HG03457 (cell line): Measurements from ENCODE around the gene EIPR1.

Source experiments
- ATAC-seq: cut with Tn5 transposase; IDR thresholded peaks from one replicate; pipeline ENCODE4 v1.9.1; 2021; ENCODE audit warnings: moderate number of reproducible peaks; ENCODE audit not compliant: unreplicated experiment

EIPR1 gene

GRCh38 chr2:3256605-3257004 is 121.0 kb downstream of the EIPR1 start:
- ATAC-seq = no peak

- no peak for ATAC-seq
Measured at GRCh38 chr2:3256157-3256556, 121.5 kb downstream of the EIPR1 start.

- peak; percentile 84 for ATAC-seq
Measured at GRCh38 chr2:3254442-3254941, 123.1 kb downstream of the EIPR1 start.

- ATAC-seq = no peak
Measured at GRCh38 chr2:3253913-3254441, 123.6 kb downstream of the EIPR1 start.

- ATAC-seq = no peak
Measured at GRCh38 chr2:3251946-3252345, 125.7 kb downstream of the EIPR1 start.

GRCh38 chr2:3249476-3249962 is 128.1 kb downstream of the EIPR1 start:
- no peak for ATAC-seq

- ATAC-seq = no peak
Measured at GRCh38 chr2:3248754-3249475, 128.7 kb downstream of the EIPR1 start.

GRCh38 chr2:3246928-3247714 is 130.5 kb downstream of the EIPR1 start:
- ATAC-seq = no peak

GRCh38 chr2:3246406-3246805 is 131.2 kb downstream of the EIPR1 start:
- no peak for ATAC-seq

GRCh38 chr2:3244486-3244885 is 133.1 kb downstream of the EIPR1 start:
- no peak for ATAC-seq

- no peak for ATAC-seq
Measured at GRCh38 chr2:3243804-3244203, 133.8 kb downstream of the EIPR1 start.

- peak; percentile 69 for ATAC-seq
Measured at GRCh38 chr2:3242747-3243369, 134.8 kb downstream of the EIPR1 start.

- no peak for ATAC-seq
Measured at GRCh38 chr2:3241971-3242746, 135.5 kb downstream of the EIPR1 start.

GRCh38 chr2:3238951-3239841 is 138.4 kb downstream of the EIPR1 start:
- peak; percentile 47 for ATAC-seq

- ATAC-seq = no peak
Measured at GRCh38 chr2:3236300-3237045, 141.1 kb downstream of the EIPR1 start.

GRCh38 chr2:3233877-3234276 is 143.7 kb downstream of the EIPR1 start:
- ATAC-seq = no peak

GRCh38 chr2:3229221-3229620 is 148.4 kb downstream of the EIPR1 start:
- ATAC-seq = no peak

- ATAC-seq = no peak
Measured at GRCh38 chr2:3224681-3225080, 152.9 kb downstream of the EIPR1 start.
